ENCODE data around the gene PDE1C.

DNA sequence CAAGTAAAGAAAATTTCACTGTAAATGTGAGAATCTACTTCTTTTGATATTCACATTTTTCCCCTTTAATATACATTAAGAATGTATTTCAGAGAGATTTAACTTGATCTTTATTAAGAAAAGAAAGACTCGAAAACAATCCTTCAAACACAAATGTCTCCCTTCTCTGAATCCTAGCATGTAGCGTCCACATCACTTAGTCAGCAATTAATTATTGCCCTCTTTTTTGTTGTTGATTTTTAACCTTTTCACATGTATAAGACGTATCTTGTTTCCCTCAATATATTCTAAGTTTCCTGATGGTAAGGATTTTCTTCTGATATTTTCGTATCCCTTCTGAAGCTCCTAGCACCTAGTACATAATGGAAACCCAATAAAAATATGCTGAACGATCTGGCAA, 6.6 kb downstream of the PDE1C start:
- TF ChIP-seq POLR2A (IDR thresholded peaks at IDR 0.05; ENCODE audit: low read depth, low read length) (no peak), POLR2AphosphoS5 (IDR thresholded peaks at IDR 0.05; ENCODE audit: low read depth, low read length) (no peak), TAF1 (IDR thresholded peaks at IDR 0.05; ENCODE audit: low read depth, low read length) (no peak), PAX5 (IDR thresholded peaks at IDR 0.05; ENCODE audit: insufficient read depth, low read length, severe bottlenecking) (no peak)

All from GM12891 (cell line).